Articular chondrocyte of knee joint (primary cell): ENCODE data around the gene DCAF12L2. TPM values are rescaled to one million over a fixed set of nuclear protein-coding genes. Genes with fewer than 3 reads are reported as not detected.

Experiments used
- total RNA-seq: library from RNA; depleted of rRNA; stranded (reverse); fragments of >200 nt; gene quantifications from 2 replicates; pipeline ENCODE4 v1.2.3, GENCODE V29; 2012

Gene DCAF12L2
- total RNA-seq, result 0.11 and 0.78 TPM in 2 replicates

DNA sequence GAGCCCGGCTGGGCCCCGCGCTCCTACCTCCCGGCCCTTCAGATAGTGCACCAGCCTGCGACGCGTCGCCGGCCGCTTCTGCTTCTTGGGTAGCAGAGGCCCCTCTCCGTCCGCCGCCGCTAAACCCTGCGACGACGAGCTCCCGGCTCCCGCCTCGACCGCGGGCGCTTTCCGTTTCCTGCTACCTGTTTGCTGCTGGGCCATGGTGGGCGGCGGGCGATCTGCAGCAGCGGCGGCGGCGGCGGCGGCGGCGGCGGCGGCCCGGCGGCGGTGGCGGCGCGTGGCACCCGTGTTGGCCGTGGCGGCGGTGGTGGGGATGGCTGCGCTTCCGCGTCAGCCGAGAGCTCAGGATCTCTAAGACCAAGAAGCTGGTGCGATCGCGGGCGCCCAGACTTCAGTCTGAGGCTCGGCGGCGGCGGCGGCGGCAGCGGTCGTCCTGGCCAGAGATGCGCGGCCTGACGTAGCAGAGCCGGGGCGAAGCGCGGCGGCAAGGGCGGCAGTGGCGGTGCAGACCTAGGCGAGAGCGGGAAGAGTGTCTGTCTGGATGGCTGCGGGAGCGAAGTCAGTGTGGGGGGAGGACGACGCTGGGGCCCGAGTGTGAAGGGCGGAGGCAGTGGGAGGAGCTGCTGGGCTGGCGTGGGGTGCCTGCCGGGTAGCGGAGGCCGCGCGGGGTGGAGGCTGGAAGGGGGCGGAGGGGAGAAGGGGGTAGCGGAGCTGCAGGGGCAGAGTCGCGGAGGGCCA lies at the start of gene DCAF12L2:
DCAF12L2 (minus strand) TSS at position 569 of the 741 bp plus-strand sequence; CDS start at position 204, 365 bp downstream.

